ENCODE results near the gene WDR53.
"Not testable (repeated sequence)": the region's sequence is repeated elsewhere in the genome, so short reads cannot be mapped to it uniquely, and the experiment has no call there.

The WDR53 gene

DNA sequence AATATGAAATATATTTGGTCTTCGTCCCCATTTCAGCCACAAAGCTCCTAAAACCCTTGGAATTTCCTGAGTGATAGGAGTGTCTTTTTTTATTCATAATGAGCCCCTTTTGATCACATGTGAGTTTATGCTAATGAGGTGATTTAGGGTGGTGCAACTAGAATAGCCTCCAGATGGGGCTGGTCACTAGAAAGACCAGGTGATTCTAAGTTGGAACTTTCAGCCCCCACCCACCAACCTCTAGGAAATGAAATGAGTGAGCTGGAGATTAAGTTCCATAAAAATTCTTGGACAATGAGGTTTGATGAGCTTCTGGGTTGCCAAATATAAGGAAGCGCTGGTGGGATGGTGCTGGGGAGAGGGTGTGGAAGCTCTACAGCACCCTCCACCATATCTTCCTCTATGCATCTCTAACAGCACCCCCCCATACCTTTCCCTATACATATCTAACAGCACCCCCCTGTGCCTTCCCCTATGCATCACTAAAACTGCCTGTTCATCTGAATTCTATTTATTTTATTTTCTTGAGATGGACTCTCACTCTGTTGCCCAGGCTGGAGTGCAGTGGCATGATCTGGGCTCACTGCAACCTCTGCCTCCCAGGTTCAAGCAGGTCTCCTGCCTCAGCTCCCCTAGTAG, 51.1 kb downstream of the WDR53 start:
- no peak for DNase-seq

- DNase-seq = no peak
Measured at GRCh38 chr3:196514913-196515621, 53.3 kb downstream of the WDR53 start, which contains the start of gene SMCO1. SMCO1 (minus strand) TSS chr3:196515346; CDS start chr3:196515209, 137 bp downstream.

GRCh38 chr3:196514350-196514716, 54.0 kb downstream of the WDR53 start:
- no peak for DNase-seq

GRCh38 chr3:196513697-196514349, 54.5 kb downstream of the WDR53 start:
- no peak for DNase-seq

GRCh38 chr3:196511646-196512425, 56.5 kb downstream of the WDR53 start:
- not testable (repeated sequence) for DNase-seq

DNA sequence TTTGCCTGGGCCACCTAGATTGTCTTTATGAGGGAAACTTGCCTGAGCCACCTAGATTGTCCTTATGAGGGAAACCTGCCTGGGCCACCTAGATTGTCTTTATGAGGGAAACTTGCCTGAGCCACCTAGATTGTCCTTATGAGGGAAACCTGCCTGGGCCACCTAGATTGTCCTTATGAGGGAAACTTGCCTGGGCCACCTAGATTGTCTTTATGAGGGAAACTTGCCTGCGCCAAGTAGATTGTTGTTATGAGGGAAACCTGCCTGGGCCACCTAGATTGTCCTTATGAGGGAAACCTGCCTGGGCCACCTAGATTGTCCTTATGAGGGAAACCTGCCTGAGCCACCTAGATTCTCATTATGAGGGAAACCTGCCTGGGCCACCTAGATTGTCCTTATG, 57.2 kb downstream of the WDR53 start:
- DNase-seq = not testable (repeated sequence)

DNA sequence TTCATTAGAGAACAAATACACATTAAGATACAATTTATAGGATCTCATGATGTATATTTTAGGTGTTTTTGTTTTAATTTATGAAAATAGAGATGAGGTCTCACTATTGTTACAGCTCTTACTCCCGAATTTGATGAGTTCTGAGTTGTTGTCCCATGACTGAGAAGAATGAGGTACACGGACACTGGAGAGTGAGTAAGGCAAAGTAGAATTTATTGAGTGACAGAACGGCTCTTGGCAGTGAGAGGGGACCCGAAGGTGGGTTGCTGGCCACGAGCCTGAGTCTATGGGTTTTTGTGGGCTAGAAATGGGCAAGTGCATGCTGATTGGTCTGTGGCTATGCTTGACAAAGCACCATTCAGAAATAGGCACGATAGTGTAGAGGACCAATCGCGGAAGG, 61.7 kb downstream of the WDR53 start:
- no peak for DNase-seq

DNA sequence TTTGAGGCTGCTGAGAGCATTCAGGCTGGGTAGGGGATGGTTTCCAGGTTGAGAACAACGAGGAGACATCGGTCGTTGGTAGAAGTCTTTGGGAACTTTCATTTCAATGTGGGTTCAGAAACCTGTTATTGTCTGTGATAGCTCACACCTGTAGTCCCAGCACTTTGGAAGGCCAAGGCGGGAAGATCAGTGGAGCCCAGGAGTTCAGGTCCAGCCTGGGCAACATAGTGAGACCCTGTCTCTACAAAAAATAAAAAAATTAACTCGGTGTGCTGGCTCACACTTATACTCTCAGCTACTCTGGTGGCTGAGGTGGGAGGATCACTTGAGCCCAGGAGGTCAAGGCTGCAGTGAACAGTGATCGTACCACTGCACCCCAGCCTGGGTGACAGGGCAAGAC, 63.8 kb downstream of the WDR53 start:
- no peak for DNase-seq
